GM21515 (cell line): ENCODE measurements around the gene PAX5.

Experiments used
- ATAC-seq: cut with Tn5 transposase; IDR thresholded peaks from one replicate; pipeline ENCODE4 v1.9.1; 2021; ENCODE audit not compliant: unreplicated experiment

The PAX5 gene

DNA sequence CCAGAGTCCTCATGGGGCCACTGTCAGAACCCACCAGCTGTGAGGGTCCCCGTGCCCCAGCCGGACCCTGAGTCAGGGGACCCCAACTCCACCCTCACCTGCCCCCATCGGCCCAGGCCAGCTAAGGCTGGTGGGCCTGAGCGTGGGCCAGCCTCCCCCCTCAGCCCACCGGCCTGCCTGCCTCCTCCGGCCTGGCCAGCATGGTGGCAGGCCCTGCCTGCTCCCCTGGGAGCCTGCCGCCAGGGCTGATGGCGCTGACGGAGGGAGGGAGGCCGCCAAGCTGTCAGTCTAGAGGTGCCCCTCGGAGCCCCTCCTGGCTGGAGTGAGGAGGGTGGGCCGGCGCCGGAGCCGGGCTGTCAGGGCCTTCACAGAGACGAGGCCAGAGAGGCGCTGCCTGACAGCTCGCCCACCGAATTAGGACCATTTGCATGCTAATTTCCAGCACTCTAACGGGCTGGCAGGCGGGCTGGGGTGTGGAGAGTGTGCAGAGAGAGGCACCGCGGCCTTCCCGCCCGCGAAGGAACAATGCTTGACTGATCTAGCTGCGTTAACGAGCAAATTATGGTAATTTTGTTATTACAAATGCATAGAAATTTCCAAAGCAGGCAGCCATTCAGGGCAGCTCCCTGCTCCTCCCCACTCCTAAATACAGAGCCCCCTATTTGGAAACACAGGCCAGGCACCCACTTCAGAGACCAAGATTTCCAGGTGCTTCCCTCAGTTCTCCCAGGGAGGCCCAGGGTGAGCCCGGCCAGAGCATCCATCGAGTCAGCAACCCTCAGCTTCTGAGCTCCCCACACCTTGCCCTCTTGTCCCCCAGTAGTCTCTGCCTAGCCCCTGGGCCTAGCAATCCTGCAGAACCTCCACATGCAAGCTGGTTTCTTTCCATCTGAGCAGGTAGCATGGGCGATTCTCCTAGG lies 169.3 kb downstream of the PAX5 start:
- no peak for ATAC-seq

DNA sequence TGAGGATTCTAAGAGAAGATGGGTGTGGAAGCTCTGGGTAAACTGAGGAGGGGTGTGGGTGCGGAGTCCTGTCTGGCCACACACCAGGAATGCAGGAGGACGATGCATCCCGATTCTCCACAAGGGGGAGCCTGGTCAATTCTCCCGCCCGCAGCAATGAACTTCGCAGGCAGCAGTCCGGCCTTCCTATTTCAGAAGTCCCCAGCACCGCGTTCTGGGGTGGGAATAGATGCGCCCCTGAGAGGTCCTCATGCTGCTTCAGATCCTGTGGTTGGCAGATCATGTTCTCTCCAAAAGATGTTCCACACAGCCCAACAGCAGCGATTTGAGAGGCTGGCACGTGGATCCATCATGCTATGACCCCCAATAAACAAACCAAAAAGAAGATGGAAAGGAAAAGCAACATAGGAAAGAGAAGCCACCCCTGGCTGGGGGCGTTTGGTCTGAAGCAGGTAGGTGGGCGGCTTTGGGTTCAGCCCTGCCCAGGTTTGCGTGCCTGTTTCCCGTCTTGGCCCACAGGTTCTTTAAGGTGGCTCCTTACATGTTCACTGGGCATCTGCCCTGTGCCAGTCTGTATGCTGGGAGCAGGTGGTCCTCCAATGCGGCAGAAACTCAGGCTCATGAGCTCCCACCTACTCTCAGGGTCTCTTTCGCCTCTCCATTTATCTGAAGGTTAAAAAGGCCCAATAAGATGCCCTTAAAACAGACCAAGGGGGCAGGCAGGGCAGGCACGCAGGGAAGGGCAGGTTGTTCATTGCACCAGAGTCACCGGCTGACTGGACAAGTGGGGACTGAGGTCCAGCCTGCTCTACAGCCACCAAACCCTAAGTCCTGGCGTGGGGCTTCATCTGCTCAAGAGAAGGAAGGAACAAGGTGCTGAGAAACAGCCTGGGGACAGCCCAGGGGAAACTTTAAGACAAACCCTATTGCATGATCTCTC lies 171.6 kb downstream of the PAX5 start:
- no peak for ATAC-seq

DNA sequence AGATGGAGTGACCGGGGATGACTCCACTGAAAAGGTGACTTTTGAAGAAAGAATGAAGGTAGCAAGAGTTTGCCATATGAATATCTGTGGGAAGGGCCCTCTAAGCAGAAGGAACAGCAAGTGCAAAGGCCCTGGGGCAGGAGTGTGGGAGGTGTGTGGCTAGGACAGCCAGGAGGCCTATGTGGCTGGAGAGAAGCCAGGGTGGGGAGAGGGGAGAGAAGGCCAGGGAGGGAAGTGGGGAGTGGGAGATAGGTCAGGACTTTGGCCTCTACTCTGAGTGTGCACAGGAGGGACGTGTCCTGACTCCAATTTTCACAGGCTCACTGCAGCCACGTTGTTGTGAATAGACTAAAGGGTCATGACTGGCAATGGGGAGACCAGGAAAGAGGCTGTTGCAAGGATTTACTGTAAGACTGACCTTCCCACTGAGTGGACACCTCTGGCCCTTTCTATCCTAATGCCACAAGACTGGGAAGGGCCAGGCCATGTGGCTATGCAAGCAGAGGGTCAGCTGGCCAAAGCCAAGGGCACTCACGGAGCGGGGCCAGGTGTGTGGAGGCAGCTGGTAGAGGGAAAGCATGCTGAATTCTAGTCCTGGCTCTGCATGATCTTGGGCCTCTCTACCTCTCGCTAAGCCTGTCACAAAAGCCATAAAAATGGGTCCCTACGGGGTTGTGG lies 172.4 kb downstream of the PAX5 start:
- no peak for ATAC-seq

DNA sequence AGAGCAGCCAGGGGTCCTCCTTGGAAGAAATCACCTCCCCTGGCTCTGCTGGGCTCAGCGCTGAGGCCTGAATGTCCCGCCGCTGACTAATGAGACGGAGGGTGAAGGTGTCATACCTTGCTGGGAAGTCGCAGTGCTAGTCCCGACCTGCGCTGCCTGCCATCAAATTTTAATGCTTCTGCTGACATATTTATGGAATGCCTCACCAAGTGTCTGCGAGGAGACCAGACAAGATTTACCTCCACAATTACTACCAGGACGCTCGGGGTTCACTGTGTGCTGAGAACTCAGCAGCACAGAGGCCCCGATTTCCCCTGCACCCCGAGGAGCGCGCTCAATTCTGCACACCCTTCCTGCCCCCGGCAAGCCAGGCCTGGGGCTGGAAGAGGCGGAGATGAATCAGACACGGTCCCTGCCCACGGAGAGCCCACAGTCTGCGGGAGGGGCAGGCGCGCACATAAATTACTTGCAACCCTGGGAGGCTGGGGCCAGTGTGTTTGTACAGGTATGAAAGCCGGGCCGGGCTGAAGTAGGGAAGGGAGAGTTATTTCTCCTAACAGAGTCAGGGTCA lies 175.2 kb downstream of the PAX5 start:
- ATAC-seq: no peak

DNA sequence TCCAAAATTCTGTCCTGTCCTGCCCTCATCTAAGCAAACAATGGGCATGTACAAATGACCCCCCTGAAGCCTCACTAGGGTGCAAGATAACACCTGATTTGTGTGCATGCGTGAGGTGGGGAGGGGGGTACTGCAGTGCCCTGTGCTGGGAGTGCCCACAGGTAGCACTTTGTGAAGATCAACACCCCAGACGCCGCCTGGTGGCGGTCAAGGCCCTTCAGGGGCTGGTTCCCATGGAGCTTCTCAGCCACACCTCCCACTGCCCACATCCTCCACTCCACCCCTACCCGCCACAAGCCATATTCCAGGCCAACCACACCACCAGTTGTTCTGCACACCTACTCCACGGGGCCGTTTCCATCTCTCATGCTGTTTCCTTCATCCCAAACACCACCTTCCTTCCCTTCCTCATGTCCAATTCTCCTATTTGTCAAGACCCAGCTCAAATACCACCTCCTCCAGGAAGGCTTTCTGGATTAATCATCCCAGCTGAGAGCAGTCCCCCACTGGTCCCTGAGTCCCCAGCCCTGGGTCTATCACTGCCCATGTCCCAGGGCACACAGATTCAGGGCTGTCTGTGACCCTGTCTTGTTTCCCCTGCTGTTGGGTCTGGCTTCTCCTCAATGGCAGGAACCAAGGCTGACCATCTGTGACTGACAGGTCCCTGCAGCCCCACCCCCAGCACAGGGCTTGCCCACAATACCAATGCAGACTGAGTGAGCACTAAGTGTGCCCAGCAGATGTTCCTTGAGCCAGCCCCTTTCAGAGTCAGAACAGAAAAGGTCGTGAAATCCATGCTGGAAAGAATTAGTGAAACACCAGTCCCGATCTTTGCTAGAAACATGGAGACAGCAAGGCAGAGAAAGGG lies 178.4 kb downstream of the PAX5 start:
- no peak for ATAC-seq

DNA sequence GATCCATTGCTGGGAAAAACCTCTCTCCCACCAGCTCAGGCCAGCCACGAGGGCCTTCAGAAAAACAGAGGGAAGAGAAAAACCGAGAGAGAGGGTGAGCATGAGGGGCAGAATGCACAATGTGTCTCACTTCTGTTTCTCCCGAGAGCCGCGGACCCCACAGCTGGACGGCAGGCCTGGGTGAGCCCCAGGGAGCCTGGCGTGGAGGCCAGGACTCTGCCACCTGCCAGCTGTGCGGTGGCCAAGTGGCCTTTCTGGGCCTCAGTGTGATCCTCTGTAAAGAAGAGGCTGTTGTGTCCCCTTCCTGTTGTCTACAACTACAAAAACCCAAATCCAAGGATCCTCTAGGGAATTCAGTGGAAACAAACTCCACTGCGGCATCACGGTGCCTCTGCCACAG lies 179.3 kb downstream of the PAX5 start:
- ATAC-seq: no peak

DNA sequence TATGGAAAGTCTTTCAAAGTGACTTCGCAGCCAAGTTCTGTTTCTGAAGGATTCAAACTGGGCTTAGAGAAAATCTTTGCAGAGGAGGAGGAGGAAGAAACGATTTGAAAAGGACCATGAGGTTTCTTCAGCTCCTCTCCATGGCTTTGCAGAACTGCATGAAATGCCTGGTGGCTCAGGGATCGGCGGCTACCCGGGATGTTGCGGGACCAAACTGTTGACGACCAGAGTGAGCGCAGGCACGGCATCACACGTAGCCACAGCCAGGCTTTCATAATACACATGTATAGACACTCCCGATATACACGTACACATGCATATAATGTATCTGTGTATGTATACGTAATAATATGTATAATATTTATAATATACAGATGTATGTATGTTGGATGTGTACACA lies 180.0 kb downstream of the PAX5 start:
- no peak for ATAC-seq

DNA sequence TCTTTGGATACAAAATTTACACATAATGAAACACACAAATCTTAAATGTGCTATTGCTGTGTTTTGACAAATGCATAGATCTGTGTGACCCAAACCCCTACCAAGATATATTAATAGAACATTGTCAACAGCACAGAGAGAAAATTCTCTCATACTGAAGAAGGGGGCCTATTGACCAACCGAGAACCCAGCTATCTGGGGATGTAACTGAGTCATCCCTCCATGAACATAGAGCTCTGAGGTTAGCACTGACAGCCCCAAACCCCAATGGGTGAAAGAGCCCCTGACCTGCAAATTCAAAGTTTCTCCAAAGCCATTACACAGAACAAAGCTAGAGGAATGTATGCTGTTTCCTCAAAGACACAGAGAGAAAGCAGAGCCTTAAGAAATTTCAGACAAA lies 180.8 kb downstream of the PAX5 start:
- no peak for ATAC-seq

DNA sequence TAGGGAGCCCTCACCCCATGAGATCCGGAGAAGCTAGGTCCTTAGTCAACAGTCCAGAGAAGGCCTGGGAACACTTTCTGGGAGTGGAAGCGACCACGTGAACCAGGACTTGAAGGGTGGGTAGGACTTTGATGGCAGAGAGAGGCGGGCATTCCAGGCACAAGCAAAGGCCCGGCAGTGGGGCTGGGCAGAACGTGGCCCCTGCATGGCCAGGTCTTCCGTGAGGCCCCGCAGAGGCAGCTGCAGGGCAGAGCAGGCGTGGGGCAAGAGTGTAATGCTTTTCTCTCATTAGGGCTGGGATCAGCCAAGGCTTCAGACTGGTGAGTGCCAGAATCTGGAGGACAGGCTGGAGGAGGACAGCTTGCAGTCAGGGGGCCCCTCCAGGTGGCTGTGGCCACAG lies 184.1 kb downstream of the PAX5 start:
- ATAC-seq: no peak

DNA sequence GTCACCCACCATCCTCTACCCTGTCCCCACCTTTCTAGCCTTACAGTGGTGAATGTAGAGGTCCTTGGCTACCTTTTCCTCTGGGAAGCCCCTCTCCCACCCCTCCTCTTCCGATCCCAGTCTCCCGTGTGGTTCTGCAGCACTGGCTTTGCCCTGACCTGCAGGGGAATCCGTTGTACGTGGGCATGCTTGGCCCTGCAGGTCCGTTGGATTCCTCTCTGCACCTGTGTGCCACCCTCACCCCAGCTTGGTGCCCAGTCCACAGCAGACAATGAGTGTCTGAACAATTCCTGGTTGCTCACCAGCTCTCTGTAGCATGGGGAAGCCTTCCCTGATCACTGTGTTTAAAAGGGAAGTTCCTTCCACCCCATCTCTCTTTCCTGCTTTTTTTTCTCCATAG lies 185.1 kb downstream of the PAX5 start:
- ATAC-seq: no peak

DNA sequence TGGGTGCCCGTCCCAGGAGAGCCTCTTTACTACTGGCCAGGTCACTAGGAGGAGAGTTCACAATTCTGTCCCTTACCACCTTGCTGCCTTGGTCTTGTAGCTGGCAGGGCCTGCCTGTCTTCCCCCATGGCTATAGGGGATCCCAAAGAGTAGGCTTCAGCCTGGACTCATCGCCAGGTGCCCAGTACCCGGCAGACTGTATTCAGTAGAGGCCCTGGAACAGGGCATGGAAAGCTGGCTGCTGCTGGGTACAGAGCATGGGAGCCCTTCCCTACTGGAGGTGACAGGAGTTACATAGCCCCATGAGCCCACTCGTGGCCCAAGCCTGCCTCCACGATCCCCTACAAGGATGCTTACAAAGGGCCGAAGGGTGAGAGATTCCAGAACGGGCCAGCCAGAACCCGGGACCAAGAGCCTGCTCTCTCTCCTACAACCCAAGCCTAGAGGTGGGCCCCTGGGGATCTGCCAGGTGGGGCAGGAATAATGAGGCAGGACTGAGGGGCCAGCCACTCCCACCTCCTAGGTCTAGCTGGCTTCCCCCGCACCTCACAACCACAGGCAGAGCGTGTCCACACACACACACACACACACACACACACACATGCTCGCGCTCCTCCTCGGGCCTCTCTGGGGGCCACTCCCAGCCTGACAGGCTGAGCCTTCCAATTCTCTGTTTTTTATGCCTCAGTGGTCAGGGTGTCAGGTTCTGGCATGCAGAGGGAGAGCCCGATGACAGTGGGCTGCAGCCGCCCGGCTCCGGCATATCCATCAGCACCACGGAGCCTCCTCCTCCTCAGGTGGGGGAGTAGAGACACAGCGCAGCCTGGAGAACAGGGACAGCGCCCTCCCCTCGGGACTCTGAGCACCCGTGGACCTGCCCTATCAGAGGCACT lies 186.0 kb downstream of the PAX5 start:
- ATAC-seq: no peak

DNA sequence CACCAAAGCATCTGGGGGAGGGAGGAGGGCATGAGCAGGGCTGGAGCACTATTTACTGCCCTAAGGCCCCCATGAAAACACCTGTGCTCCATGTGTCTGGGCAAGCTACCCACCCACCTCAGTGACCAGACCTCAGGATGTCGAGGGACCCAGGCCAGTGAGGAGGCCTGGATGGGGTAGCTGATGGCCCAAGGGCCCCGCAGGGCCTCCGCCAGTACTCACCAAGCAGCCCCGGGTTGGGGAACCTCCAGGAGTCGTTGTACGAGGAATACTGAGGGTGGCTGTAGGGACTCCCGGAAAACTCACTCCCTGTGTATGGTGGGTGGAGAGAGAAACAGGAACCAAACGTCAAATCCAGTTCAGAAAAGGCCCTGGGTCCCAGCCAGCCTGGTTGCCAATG lies 187.4 kb downstream of the PAX5 start:
- ATAC-seq: no peak

DNA sequence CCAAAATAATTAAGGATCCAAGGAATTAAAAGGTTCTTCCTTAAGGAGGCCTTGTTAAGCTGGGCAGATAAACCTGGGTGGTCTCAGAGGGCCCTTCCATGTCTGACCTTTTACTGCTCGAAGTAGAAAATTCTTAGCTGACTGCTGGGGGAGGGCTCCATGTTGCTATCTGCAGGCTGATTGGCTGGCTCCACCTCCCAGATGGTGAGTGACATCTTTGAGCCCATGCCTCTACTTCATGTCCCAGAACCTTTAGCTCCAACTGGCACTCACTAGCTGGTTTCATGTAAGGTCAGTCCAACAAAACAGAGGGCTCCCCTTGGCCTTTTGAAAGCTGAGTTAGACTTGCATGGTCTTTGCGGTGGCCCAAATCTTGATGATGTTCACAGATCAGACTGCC lies 188.2 kb downstream of the PAX5 start:
- ATAC-seq: no peak

DNA sequence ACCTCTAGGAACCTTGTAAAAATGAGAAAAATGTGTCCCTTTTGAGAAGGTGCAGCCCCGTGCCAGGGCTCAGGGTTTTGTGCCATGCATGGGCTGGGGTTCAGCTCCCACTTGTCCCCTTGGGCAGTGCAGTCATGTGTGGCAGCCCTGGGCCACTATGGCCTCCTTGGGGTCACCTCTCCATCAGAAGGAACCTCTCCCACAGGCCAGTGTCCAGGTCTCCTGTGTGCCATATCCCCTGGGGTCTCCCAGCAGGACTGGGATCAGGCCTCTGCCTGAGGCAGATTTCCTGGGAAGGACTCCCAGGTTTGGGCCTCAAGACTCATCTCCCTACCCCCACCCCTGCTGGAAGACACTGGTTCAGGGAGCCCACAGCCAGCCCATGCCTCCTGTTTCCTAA lies 189.1 kb downstream of the PAX5 start:
- ATAC-seq: no peak

DNA sequence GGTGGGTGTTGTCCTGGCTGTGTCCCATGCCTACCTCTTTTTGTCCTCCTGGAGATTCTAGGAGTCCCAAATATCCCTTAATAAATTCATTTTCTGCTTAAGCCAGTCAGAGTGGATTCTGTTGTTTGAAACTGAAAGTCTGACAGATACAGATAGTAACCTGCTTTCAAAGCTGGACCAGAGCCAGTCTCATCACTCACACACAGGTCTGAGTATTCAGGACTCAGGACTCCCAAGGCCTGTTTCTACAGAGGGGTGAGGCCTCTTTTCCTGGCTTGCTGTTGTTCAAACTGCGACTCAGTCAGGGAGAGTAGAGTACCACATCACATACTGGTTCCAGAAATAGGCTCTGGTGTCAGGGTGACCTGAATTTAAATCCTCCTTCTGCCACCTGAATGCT lies 190.1 kb downstream of the PAX5 start:
- ATAC-seq: no peak

DNA sequence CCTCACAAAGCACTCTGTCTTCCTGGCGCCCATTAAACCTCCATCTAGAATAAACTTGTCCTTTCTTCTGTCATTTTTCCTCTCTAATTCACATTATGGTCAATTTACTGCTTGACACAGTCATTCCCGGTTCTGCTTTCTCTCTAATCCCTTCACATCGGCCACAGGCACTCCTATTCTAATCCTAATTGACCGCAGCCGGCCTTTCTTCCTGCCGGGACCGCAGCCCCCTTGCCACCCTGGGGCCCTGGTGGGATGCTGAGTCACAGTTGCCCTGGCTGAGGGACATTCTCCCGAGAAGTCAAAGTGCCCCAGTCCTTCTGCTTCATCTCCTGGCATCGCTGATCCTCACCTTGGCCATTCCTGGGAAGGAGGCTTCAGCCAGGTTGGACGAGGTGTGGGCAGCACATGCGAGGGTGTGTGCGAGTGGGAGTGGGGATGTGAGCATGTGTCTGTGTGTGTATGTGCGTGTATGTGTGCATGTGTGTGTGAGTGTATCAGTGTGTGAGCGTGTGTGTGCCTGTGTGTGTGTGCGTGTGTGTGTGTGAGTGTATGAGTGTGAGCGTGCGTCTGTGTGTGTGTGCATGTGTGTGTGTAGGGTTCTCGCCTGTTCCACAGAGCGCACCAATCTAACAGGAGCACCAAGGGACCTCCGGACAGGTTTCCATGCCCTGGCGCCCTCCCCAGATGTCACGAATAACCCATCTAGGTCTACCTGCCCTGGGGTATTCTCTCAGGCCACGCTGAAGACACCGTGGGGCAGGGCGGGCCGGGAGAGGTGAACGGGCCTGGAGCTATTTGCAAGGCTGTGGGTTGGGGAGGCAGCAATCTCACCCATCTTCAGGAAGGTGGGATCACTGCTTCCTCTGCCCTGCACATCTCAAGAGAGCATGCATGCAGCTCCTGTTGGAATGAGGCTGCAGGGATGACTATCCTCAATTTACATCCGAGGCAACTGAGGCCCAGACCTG lies 191.2 kb downstream of the PAX5 start:
- ATAC-seq: no peak

DNA sequence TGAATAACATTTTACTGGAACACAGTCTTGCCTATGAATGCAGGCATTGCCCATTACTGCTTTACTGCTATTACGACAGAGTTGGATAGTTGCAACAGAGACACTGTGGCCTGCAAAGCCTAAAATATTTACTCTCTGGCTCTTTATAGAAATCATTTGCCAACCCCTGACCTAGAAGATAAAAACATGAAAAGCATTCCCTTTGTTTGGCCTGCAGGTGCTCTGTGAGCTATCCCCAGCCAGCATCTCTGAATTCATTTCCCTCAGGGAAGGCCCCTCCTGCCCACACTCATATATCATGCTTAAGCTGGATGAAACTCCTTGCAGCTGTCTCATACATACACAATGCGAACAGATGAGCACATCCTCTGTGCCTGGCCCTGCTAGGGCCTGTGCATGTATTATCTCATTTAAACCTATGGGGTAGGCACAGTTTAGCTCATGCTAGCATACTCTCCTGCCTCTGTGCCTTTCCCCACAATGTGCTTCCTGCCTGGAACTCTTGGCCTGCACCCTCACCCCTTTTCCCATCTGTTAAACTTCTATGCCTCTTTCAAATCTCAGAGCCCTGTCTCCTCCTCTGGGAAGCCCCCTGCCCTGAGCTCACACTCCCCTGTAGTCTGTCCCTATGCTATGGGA lies 193.1 kb downstream of the PAX5 start:
- no peak for ATAC-seq
